Activated naive CD8-positive, alpha-beta T cell treated with anti-CD3 and anti-CD28 coated beads, Interleukin-2, amount 50 U/mL, for 24 hours (primary cell): ENCODE measurements around the gene LRP8.

ENCODE experiments used
- ATAC-seq: fragments of 150-1000 bp; cut with Tn5 transposase; one replicate; pipeline ENCODE4 v1.10.0; 2021
- DNase-seq: peaks from one replicate; pipeline ENCODE4 v3.0.0; 2021
- H3K27ac Mint-ChIP-seq: one replicate; pipeline ENCODE4 v1.8.0; 2021; ENCODE audit warnings: mild to moderate bottlenecking, mixed read lengths
- H3K27me3 Mint-ChIP-seq: one replicate; pipeline ENCODE4 v1.8.0; 2021; ENCODE audit warnings: mixed read lengths
- H3K36me3 Mint-ChIP-seq: one replicate; pipeline ENCODE4 v1.8.0; 2021; ENCODE audit warnings: low read depth, mixed read lengths
- H3K4me1 Mint-ChIP-seq: one replicate; pipeline ENCODE4 v1.8.0; 2021; ENCODE audit warnings: mixed read lengths
- H3K4me3 Mint-ChIP-seq: one replicate; pipeline ENCODE4 v1.8.0; 2021; ENCODE audit warnings: mild to moderate bottlenecking, moderate library complexity, mixed read lengths
- H3K9me3 Mint-ChIP-seq: one replicate; pipeline ENCODE4 v1.8.0; 2021; ENCODE audit warnings: mixed read lengths

LRP8 gene

DNA sequence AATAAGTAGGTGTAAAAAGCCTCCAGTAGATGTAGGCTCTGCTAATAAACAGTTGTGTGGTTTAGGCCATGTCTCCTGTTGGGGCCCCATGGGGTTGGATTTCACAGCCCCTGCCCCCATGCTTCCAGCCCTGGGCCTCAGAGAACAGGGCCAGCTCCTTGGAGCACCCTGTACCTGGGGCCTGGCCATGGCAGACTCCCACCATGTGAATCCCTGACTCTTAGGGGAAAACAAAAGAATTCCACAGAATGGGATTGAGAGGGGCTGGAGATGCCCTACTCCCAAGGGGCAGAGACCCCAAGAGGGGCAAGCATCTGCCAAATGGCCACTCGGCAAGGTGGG, 11.5 kb downstream of the LRP8 start:
- Mint-ChIP-seq H3K9me3 (no peaks in the 10 kb centered on the region), H3K4me1 (peaks cover 2% of the 10 kb centered on the region), H3K27me3 (no peaks in the 10 kb centered on the region), H3K36me3 (peaks cover 32% of the 10 kb centered on the region), H3K4me3 (no peak overlapping the region), H3K27ac (no peak overlapping the region)
- no peak for ATAC-seq
- DNase-seq: no peak

DNA sequence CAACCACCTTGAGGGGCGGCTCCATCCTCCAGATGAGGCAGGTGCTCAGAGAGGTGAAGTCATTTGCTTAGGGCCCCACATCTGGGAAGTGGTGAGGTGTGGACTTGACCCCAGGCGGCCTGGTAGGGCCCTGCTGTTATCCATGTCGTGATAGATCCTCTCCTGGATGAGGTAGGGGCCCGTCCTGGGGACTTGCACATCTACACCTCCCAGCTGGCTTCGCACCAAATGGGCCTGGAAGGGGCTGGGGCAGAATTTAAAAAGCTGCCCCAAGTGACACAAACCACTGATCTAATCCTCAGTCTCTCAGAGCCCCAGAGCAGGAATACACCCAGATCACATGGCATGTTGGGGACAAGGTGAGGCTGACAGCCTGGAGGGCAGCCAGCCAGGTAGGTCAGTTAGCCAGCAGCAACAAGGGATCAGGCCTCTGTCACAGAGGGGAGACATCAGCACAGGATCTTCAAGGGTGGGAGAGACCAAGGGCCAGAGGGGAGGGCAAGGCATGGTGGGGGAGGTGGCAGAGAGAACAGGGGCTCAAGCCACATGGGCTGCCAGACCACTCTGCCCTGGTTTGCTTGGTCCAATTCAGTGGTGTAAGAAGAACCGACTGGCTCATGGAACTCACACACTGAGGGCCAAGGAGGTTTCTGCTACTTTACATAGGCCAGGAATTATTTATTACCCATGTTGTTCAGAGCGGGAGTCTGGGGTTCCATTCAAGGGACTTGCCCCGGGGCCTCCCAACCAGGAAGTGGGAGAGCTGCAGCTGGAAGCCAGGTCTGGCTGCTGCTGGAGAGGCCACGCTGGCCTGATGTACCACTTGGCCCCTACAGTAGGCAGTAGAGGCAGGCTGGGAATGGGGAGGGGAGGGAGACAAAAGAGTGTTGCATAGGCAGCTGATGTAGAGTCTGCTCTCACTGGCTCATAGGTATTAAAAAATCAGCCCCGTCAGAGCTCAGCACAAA, 12.1 kb downstream of the LRP8 start:
- H3K27me3 Mint-ChIP-seq: no peaks in the 10 kb centered on the region
- DNase-seq (no peak), ATAC-seq (no peak)
- peaks cover 27% of the 10 kb centered on the region for H3K36me3 Mint-ChIP-seq
- peaks cover 2% of the 10 kb centered on the region for H3K4me1 Mint-ChIP-seq
- no peak overlapping the region for H3K4me3 Mint-ChIP-seq
- no peaks in the 10 kb centered on the region for H3K9me3 Mint-ChIP-seq
- H3K27ac Mint-ChIP-seq: peak overlapping the region; percentile 26

DNA sequence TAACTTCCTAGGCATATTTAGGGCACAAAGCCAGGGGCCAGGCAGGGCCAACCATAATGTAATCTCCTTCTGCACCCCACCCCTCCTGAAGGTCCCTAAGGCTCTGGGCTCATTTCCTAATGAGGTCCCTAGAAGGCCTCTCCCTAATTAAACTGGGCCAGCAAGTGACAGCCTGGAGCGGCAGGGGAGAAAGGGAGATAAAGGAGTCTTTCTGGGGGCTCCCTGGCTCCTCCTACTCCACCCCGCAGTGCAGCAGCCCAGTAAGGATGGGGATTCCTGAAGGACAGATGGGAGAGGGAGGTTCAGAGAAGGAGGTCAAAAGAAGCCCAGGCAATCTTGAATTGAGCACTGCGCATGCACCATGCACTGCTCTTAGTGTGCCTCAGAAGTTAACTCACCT, 12.8 kb downstream of the LRP8 start:
- H3K27ac Mint-ChIP-seq: no peak overlapping the region
- peaks cover 2% of the 10 kb centered on the region for H3K4me1 Mint-ChIP-seq
- H3K36me3 Mint-ChIP-seq: peaks cover 26% of the 10 kb centered on the region

DNA sequence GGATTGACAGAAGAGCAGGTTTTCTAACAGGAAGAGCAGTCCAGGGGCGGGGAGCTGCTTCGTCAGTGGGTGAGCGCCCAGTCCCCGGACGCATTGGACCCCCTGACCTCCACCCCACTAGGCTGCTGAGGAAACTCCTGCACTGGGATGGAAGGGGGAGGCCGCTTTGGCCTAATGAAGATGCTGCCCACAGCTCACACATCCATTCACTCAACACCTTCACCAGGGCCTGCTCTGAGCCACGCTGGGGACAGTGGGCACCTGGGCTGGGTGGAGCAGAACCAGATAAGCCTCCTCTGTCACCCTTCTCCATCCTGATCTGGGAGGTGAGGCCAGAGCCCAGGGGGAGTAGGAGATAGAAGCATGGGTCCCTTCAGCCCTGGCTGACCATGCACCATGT, 13.3 kb downstream of the LRP8 start:
- Mint-ChIP-seq H3K27me3 (no peaks in the 10 kb centered on the region), H3K27ac (no peak overlapping the region), H3K36me3 (peaks cover 26% of the 10 kb centered on the region), H3K4me3 (no peak overlapping the region), H3K4me1 (peaks cover 2% of the 10 kb centered on the region), H3K9me3 (no peaks in the 10 kb centered on the region)
- DNase-seq: no peak
- no peak for ATAC-seq

More for the DNA sequence above, 12.8 kb downstream of the LRP8 start:
- DNase-seq (no peak), ATAC-seq (no peak)
- Mint-ChIP-seq H3K4me3 (no peak overlapping the region), H3K27me3 (no peaks in the 10 kb centered on the region), H3K9me3 (no peaks in the 10 kb centered on the region)

DNA sequence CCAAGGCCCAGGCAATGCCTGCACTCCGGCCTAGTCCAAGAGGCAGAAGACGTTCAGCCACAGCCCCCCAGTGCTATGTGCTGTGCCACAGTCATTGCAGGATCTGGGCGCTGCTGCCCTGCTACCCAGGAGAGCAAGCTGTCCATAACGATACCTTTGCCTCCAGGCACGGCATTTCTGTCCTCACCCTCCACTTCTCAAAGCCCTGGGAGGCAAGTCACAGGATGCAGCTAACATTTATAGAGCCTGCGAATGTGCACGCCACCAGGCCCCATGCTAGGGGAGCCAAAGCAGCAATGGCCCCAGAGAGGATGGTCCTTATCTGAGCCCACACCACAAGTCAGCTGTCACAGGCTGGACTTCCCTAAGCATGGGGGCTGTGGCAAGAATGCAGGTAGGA, 13.8 kb downstream of the LRP8 start:
- no peak overlapping the region for H3K27ac Mint-ChIP-seq
- no peaks in the 10 kb centered on the region for H3K27me3 Mint-ChIP-seq
- ATAC-seq: no peak

DNA sequence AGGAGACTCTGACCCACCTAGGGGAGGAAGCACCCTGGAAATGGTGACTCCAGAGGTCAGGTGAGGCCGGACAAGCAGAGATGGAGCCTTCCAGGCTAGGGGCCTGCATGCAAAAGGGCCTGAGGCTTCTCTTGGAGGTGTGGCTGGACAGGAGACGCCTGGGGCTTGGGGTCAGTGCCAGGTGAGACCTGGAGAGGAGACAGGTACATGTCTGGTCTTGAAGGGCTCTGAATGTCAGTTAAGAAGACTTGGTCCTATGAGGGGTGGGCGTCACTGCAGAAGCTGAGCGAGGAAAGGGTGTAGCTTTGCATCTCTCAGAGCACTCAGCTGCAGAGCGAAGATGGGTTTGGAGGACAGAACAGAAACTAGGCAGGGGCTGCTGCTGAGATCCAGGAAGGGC, 14.3 kb downstream of the LRP8 start:
- Mint-ChIP-seq H3K9me3 (no peaks in the 10 kb centered on the region), H3K4me1 (peaks cover 2% of the 10 kb centered on the region), H3K36me3 (peaks cover 20% of the 10 kb centered on the region), H3K4me3 (no peak overlapping the region), H3K27ac (no peak overlapping the region), H3K27me3 (no peaks in the 10 kb centered on the region)
- ATAC-seq (no peak), DNase-seq (no peak)

More for the DNA sequence above, 13.8 kb downstream of the LRP8 start:
- no peak for DNase-seq
- H3K9me3 Mint-ChIP-seq: no peaks in the 10 kb centered on the region
- H3K4me1 Mint-ChIP-seq: peaks cover 2% of the 10 kb centered on the region
- H3K36me3 Mint-ChIP-seq: peaks cover 23% of the 10 kb centered on the region
- H3K4me3 Mint-ChIP-seq: no peak overlapping the region

DNA sequence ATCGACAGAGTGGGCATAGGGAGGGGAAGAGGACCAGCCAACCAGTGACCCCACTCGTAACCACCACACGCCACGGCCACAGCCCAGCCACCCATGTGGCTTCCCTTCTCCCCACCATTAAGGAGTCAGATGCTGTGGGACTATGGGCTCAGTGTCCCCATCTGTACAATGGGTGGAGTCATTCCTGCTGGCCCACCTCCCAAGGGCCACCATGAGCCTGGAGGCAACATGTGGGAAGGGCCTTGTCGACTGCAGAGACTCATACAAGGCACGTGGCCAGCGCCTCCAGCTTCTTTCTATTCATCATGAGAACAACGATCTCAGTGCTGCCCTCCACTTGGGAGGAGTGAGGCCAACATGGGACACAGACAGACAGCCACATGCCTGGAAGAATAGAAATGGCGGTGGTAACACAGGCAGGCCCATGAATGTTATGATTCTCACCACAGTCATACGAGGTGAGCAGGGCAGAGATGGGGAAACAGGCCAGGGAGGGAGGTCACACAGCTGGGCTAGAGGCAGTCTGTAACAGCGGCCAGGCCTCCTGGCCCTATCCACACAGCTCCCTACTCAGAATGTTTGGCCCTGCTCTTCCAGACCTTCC, 16.1 kb downstream of the LRP8 start:
- H3K36me3 Mint-ChIP-seq: peaks cover 13% of the 10 kb centered on the region
- peak overlapping the region; percentile 60 for H3K27ac Mint-ChIP-seq
- no peak for ATAC-seq

DNA sequence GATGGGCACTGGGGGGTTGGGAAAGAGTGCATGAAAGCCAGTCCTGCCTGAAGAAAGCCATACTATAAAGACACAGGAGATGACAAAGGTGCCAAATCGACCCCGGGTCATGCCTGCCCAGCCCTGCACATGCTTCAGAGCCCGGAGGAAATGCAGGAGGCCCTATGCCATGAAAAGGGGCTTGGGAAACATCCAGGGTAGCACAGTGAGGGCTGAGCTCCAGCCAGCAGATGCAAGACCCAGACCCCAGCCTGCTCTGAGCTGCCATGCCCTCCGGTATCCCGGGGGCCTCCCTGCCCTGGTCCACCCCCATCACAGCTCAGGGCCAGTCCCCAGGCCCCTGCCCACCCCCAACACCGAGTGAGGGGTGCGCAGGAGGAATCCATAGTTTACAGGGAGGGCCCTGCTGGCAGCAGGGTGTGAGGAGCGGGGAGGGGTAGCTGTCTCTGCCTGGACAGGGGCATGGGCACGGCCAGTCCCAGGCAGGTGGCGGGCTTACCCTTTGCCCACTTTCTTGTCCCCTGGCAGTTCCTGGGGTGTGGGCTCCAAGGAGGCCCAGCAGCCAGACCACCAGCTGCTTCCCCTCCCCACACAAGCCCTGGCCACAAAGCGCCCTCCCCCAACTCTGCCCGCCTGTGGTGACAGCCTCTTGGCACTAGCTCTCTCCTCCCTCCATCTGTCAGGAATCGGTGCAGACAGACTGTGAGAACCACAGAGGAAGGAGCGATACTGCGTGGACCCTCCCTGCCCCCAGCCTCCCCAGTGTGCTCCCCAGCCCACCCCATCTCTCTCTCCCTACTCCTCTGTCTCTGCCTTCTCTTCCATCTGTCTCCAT, 16.8 kb downstream of the LRP8 start:
- ATAC-seq (no peak), DNase-seq (no peak)
- Mint-ChIP-seq H3K9me3 (no peaks in the 10 kb centered on the region), H3K4me3 (no peak overlapping the region), H3K27ac (peak overlapping the region; percentile 60), H3K4me1 (peaks cover 7% of the 10 kb centered on the region), H3K27me3 (no peaks in the 10 kb centered on the region), H3K36me3 (peaks cover 14% of the 10 kb centered on the region)

More for the DNA sequence above, 16.1 kb downstream of the LRP8 start:
- Mint-ChIP-seq H3K27me3 (no peaks in the 10 kb centered on the region), H3K9me3 (no peaks in the 10 kb centered on the region), H3K4me1 (peaks cover 7% of the 10 kb centered on the region), H3K4me3 (no peak overlapping the region)
- no peak for DNase-seq

DNA sequence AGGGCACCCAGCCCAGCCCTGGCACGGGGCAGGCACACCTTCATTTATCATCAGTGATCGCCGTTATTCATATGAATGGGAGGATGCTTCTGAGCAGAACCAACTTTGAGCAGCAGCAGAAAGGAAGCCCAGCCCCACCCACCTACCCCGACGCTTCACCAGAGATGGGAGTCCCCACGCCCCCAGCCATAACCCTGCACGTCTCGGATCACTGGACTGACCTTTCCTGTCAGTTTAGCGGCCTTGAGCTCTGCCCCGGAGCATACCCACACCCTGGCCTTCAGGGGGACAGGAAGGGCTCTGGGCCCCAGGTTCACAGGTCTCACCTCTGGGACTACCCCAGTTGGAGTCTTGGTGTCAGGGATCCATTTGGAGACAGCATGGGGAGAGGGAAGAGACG, 18.1 kb downstream of the LRP8 start:
- DNase-seq (no peak), ATAC-seq (no peak)
- Mint-ChIP-seq H3K36me3 (peaks cover 14% of the 10 kb centered on the region), H3K27ac (no peak overlapping the region), H3K4me3 (no peak overlapping the region), H3K9me3 (no peaks in the 10 kb centered on the region), H3K27me3 (no peaks in the 10 kb centered on the region), H3K4me1 (peaks cover 6% of the 10 kb centered on the region)

DNA sequence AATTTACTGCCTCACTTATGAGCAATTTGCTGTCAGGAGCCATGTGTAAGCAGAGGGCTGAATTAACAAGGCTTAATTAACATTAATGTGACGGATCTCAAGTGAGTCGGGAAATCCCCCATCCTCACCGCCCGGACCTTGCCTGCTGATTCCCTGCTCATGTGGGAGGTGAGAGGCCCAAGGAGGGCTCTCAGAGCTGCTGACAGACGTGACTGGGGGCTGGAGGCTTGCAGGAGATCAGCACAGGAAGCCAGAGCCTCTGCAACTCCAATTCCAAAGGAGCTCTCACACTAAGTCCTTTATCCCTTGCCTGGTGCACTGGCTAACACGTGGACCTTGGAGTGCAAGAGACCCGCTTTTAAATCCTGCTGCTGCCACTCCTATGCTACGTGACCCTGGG, 19.4 kb downstream of the LRP8 start:
- Mint-ChIP-seq H3K4me3 (no peak overlapping the region), H3K27ac (no peak overlapping the region), H3K4me1 (peaks cover 6% of the 10 kb centered on the region), H3K27me3 (no peaks in the 10 kb centered on the region), H3K9me3 (no peaks in the 10 kb centered on the region), H3K36me3 (peaks cover 14% of the 10 kb centered on the region)
- DNase-seq: no peak
- ATAC-seq: no peak

DNA sequence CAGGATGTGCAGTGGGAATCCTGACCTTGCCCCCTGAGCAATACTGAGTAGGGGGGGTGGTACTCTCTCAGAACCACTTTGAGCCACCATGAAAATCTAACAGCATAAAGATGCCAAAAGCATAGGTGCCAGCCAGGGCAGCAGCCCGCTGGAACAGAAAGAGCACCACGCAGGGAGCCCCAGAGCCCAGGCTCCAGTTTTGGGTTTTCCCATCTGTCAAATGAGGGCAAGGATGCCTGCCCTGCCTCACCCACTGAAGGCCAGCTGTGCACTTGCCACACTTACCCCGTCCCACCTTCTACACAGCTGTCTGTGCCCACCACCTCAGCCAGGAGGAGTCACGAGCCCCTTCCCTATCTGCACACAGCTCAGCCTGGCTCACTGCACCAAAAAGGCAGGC, 20.8 kb downstream of the LRP8 start:
- H3K27ac Mint-ChIP-seq: no peak overlapping the region
- H3K27me3 Mint-ChIP-seq: no peaks in the 10 kb centered on the region
- DNase-seq (no peak), ATAC-seq (no peak)
- no peaks in the 10 kb centered on the region for H3K9me3 Mint-ChIP-seq
- H3K4me1 Mint-ChIP-seq: peaks cover 6% of the 10 kb centered on the region
- H3K4me3 Mint-ChIP-seq: no peak overlapping the region
- peaks cover 9% of the 10 kb centered on the region for H3K36me3 Mint-ChIP-seq

DNA sequence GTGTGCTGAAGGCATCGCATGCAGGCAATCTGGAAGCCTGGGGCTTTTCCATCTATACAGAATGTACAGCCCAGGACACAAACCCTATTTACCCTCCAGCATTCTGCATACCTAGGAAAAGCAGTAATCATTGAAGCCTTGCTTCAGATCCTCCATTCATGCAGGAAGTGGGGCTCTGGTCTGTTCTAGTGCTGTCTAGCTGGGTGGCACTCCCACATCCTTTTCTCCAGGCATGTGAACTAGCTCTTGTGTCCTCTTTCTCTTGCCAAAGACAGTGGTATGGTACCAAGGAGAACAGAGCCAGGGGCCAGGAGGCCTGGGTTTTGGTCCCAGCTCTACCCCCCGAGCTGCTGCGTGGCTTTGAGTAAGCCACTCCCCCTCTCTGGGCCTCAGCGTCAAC, 21.7 kb downstream of the LRP8 start:
- DNase-seq (no peak), ATAC-seq (no peak)
- Mint-ChIP-seq H3K36me3 (peaks cover 4% of the 10 kb centered on the region), H3K4me1 (peaks cover 6% of the 10 kb centered on the region), H3K4me3 (no peak overlapping the region), H3K27me3 (no peaks in the 10 kb centered on the region), H3K9me3 (no peaks in the 10 kb centered on the region), H3K27ac (no peak overlapping the region)

DNA sequence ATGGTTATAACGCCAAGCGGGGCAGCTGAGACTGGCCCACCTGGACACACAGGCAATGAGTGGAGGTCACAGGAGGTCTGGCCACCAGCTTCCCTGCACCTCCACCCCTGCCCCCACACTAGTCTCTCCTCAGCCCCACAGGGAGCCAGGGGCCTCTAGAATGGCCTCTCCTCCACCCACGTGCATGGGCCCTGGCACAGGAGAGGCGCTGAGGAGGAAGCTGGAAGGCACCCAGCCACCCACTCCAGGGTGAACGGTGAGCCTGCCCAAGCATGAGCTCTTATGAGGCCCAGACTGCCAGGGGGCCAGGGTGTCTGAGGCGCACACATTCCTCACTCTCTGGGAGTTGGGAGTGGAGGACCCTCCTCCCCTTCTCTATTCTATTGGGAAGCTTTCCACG, 22.2 kb downstream of the LRP8 start:
- H3K36me3 Mint-ChIP-seq: peaks cover 4% of the 10 kb centered on the region
- H3K27me3 Mint-ChIP-seq: no peaks in the 10 kb centered on the region
- H3K27ac Mint-ChIP-seq: no peak overlapping the region
- no peak overlapping the region for H3K4me3 Mint-ChIP-seq
- no peaks in the 10 kb centered on the region for H3K9me3 Mint-ChIP-seq
- DNase-seq (no peak), ATAC-seq (peak; percentile 6)
- peaks cover 6% of the 10 kb centered on the region for H3K4me1 Mint-ChIP-seq

DNA sequence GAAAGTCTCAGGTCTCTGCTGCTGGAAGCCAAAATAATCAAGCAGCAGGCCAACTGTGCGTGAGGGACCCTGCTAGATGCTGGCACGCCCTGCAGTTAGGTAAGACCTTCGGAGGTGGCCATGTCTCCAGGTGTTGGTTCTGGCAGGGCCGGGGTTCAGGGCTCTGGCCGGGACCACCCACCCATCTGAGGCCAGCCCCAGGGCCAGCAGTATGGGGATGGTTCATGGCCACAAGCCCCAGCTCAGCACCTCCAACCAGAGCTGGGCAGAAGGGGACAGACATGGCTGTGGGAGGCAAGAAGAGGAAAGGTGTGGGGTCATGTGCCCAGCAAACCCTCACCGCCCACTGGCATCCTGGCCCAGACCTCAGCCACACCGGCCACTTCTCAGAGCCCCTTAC, 23.3 kb downstream of the LRP8 start:
- Mint-ChIP-seq H3K27me3 (no peaks in the 10 kb centered on the region), H3K27ac (no peak overlapping the region), H3K4me3 (no peak overlapping the region), H3K9me3 (no peaks in the 10 kb centered on the region), H3K4me1 (peaks cover 6% of the 10 kb centered on the region), H3K36me3 (peaks cover 6% of the 10 kb centered on the region)
- DNase-seq (no peak), ATAC-seq (no peak)
